ENCODE data around the gene MAPK7.

The MAPK7 gene

GRCh38 chr17:19404264-19404663 is 26.0 kb downstream of the MAPK7 start:
- TF ChIP-seq CTCF (IDR thresholded peaks at IDR 0.05; ENCODE audit: low read depth, low read length) = no peak
- H3K4me3 ChIP-seq (ENCODE audit: low read depth, low read length) = no peak overlapping the region
- in situ Hi-C loops (cut with HindIII; ENCODE audit: low sequenced_read_pairs) = no loop called here
- no peak for DNase-seq (ENCODE audit: low read depth, low spot score)

GRCh38 chr17:19405114-19405513 is 26.8 kb downstream of the MAPK7 start:
- no peak overlapping the region for H3K4me3 ChIP-seq (ENCODE audit: low read depth, low read length)
- TF ChIP-seq CTCF (IDR thresholded peaks at IDR 0.05; ENCODE audit: low read depth, low read length) = no peak
- in situ Hi-C loops (cut with HindIII; ENCODE audit: low sequenced_read_pairs) = no loop called here
- no peak for DNase-seq (ENCODE audit: low read depth, low spot score)

DNA sequence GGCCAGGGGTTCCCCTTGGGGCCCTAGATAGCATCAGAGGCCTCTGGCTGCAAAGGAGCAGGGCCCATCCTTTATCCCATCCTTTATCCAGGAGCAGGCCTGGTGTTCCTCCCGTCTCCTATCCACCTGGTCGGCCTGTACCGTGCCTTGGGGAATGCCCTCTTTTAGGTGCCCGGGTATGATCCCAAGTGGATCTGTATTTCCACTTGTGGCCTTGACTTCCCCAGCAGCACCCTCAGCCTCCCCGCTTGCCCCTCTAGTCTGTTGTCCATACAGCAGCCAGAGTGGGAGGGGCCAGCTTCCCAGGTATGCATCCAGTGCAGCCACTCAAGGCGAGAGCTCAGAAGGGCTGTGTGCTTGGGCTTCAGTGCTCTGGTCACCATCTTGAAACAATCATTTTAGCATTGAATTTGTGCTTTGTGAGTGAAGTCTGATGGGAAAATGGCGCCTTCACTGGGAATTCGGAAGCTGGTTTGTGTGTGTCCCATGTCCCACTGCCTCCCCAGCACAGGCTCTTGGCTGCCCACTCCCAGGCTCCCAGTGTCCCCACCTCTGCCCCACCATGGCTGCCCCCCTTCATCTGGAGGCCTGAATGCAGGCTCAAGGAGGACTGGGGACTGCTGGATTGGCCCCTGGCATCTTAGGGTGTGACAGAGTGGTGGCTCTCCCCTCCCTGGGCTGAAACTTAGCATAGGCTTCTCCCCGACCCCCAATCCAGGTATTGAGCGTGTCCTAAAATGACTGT is 29.5 kb downstream of the MAPK7 start:
- no peak for DNase-seq (ENCODE audit: low read depth, low spot score)
- no peak overlapping the region for H3K4me3 ChIP-seq (ENCODE audit: low read depth, low read length)
- in situ Hi-C loops (cut with HindIII; ENCODE audit: low sequenced_read_pairs) = no loop called here
- TF ChIP-seq CTCF (IDR thresholded peaks at IDR 0.05; ENCODE audit: low read depth, low read length) = no peak

GRCh38 chr17:19408346-19408710 is 30.0 kb downstream of the MAPK7 start:
- in situ Hi-C loops (cut with HindIII; ENCODE audit: low sequenced_read_pairs) = no loop called here
- DNase-seq (ENCODE audit: low read depth, low spot score) = no peak
- TF ChIP-seq CTCF (IDR thresholded peaks at IDR 0.05; ENCODE audit: low read depth, low read length) = no peak
- no peak overlapping the region for H3K4me3 ChIP-seq (ENCODE audit: low read depth, low read length)

GRCh38 chr17:19409066-19409465 is 30.8 kb downstream of the MAPK7 start:
- no peak overlapping the region for H3K4me3 ChIP-seq (ENCODE audit: low read depth, low read length)
- in situ Hi-C loops (cut with HindIII; ENCODE audit: low sequenced_read_pairs) = no loop called here

GRCh38 chr17:19409509-19409908 is 31.2 kb downstream of the MAPK7 start:
- in situ Hi-C loops (cut with HindIII; ENCODE audit: low sequenced_read_pairs) = no loop called here
- peak; percentile 84 for DNase-seq (ENCODE audit: low read depth, low spot score)
- H3K4me3 ChIP-seq (ENCODE audit: low read depth, low read length) = no peak overlapping the region
- TF ChIP-seq CTCF (IDR thresholded peaks at IDR 0.05; ENCODE audit: low read depth, low read length) = no peak

More at GRCh38 chr17:19409066-19409465, 30.8 kb downstream of the MAPK7 start:
- TF ChIP-seq CTCF (IDR thresholded peaks at IDR 0.05; ENCODE audit: low read depth, low read length) = no peak
- no peak for DNase-seq (ENCODE audit: low read depth, low spot score)
